ENCODE data around the gene CXCL8. TPM values are rescaled to one million over a fixed set of nuclear protein-coding genes. Genes with fewer than 3 reads are reported as not detected.
"Not testable (repeated sequence)": the region's sequence is repeated elsewhere in the genome, so short reads cannot be mapped to it uniquely, and the experiment has no call there.

Gene CXCL8
- total RNA-seq (2014; rRNA removed; shearing (Covaris generic)), result 19.7 and 26.4 TPM in 2 replicates

GRCh38 chr4:73740353-73740778 lies at the start of gene CXCL8:
Gene CXCL8, plus strand, starts transcription at chr4:73740569. Its CDS starts 90 bp downstream, at chr4:73740659.
- H3K9me3 ChIP-seq (replicated peaks), result no peaks in the 10 kb centered on the region
- peaks cover 4% of the 10 kb centered on the region; the same call in 1 of the 2 replicates for H3K36me3 ChIP-seq
- no peak within 1 kb of the TSS for H3K4me3 ChIP-seq
- peak; percentile 73 to 80 for DNase-seq (ENCODE audit: low read depth in 1 of 2, low spot score in 2 of 2)
- peaks cover 7% of the 10 kb centered on the region for H3K4me1 ChIP-seq (replicated peaks)
- peak within 1 kb of the TSS; percentile 25; the same call in 1 of the 2 replicates for H3K27ac ChIP-seq
- H3K27me3 ChIP-seq (replicated peaks), result no peaks in the 10 kb centered on the region

GRCh38 chr4:73691201-73691600 lies 49.2 kb upstream of the CXCL8 start:
- DNase-seq (ENCODE audit: low read depth in 1 of 2, low spot score in 2 of 2); H3K4me3 ChIP-seq; H3K9me3 ChIP-seq (replicated peaks); H3K27me3 ChIP-seq (replicated peaks); H3K27ac ChIP-seq; H3K36me3 ChIP-seq: not testable (repeated sequence)
- H3K4me1 ChIP-seq (replicated peaks), result peaks cover 46% of the 10 kb centered on the region

DNA sequence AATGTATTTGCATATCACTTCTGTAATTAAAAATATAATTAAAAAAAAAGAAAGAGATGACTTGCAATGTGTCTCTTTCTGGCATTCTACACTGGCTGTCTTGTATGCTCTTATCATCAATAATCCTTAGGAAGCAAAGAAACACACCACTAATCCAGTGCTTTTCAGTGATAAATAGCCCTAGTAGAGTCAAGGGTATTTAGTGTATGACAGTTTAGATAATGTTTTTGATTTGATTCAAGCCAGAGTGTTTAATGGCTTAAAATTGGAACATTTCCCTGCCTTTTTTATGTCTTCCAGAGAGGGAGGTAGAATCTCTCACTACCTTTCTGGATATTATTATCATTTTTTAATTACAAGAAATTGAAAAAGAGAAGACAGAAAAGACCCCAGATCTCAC lies 48.6 kb upstream of the CXCL8 start:
- peaks cover 40% of the 10 kb centered on the region for H3K4me1 ChIP-seq (replicated peaks)
- H3K9me3 ChIP-seq (replicated peaks), result no peaks in the 10 kb centered on the region
- no peaks in the 10 kb centered on the region for H3K27me3 ChIP-seq (replicated peaks)
- H3K4me3 ChIP-seq, result no peak overlapping the region
- no peak overlapping the region for H3K27ac ChIP-seq
- H3K36me3 ChIP-seq, result no peaks in the 10 kb centered on the region
- no peak for DNase-seq (ENCODE audit: low read depth in 1 of 2, low spot score in 2 of 2)

DNA sequence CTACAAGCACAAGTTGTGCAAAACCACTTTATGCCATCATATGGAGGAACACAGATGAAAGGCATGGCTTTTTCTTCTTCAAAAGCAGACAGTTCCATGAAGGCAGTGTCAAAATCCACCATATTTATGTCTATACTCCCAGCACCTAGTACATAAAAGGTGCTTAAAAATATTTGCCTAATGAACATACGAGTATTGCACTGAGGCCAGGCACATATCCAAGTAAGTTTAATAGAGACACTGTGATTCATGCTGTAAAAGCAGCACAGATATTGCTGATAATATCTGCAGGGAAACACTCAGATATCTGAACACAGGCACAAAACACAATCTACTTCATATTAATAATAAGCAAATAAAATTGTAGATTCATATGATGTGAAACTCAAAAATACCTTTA lies 48.1 kb upstream of the CXCL8 start:
- Histone ChIP-seq H3K4me1 (replicated peaks) (peaks cover 35% of the 10 kb centered on the region), H3K27ac (no peak overlapping the region), H3K36me3 (no peaks in the 10 kb centered on the region), H3K4me3 (no peak overlapping the region), H3K27me3 (replicated peaks) (no peaks in the 10 kb centered on the region), H3K9me3 (replicated peaks) (no peaks in the 10 kb centered on the region)
- DNase-seq (ENCODE audit: low read depth in 1 of 2, low spot score in 2 of 2), result no peak

GRCh38 chr4:73692701-73693100 lies 47.7 kb upstream of the CXCL8 start:
- DNase-seq (ENCODE audit: low read depth in 1 of 2, low spot score in 2 of 2), result no peak
- peaks cover 31% of the 10 kb centered on the region for H3K4me1 ChIP-seq (replicated peaks)
- H3K27ac ChIP-seq, result no peak overlapping the region
- no peaks in the 10 kb centered on the region for H3K27me3 ChIP-seq (replicated peaks)
- no peak overlapping the region for H3K4me3 ChIP-seq
- H3K36me3 ChIP-seq, result no peaks in the 10 kb centered on the region
- H3K9me3 ChIP-seq (replicated peaks), result no peaks in the 10 kb centered on the region

GRCh38 chr4:73693811-73694210 lies 46.6 kb upstream of the CXCL8 start:
- no peak overlapping the region for H3K27ac ChIP-seq

GRCh38 chr4:73698217-73698616 lies 42.2 kb upstream of the CXCL8 start:
- Histone ChIP-seq H3K36me3 (no peaks in the 10 kb centered on the region), H3K27me3 (replicated peaks) (no peaks in the 10 kb centered on the region), H3K4me3 (no peak overlapping the region), H3K4me1 (replicated peaks) (peaks cover 33% of the 10 kb centered on the region), H3K27ac (no peak overlapping the region), H3K9me3 (replicated peaks) (no peaks in the 10 kb centered on the region)
- peak; percentile 42 to 53 for DNase-seq (ENCODE audit: low read depth in 1 of 2, low spot score in 2 of 2)

More at GRCh38 chr4:73693811-73694210, 46.6 kb upstream of the CXCL8 start:
- DNase-seq (ENCODE audit: low read depth in 1 of 2, low spot score in 2 of 2), result no peak
- no peak overlapping the region for H3K4me3 ChIP-seq
- peaks cover 31% of the 10 kb centered on the region for H3K4me1 ChIP-seq (replicated peaks)
- no peaks in the 10 kb centered on the region for H3K27me3 ChIP-seq (replicated peaks)
- no peaks in the 10 kb centered on the region for H3K9me3 ChIP-seq (replicated peaks)
- H3K36me3 ChIP-seq, result no peaks in the 10 kb centered on the region

DNA sequence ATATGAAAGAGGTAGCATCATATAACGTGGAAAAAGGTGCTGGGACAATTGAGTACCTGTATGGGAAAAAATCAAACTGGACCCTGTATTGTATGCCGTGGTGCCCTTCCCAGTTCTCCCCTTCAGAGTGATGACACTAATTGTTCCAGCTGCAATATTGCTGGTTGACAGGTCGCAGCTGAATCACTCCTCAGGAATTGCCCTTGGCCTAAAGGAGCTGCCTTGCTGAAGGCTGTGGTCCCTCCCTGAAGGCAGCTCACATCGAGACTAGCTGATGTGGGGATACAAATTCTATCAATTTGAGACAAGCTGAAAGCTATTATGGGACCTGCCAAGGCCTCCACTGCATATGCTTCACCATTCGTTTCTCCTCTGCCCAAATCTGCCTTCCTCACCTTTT lies 39.3 kb upstream of the CXCL8 start:
- DNase-seq (ENCODE audit: low read depth in 1 of 2, low spot score in 2 of 2), result peak in 1 of 2 experiments; percentile 43
- no peaks in the 10 kb centered on the region for H3K9me3 ChIP-seq (replicated peaks)
- H3K27ac ChIP-seq, result no peak overlapping the region; the same call in 1 of the 2 replicates
- no peaks in the 10 kb centered on the region for H3K36me3 ChIP-seq
- H3K4me1 ChIP-seq (replicated peaks), result peaks cover 62% of the 10 kb centered on the region
- no peak overlapping the region for H3K4me3 ChIP-seq
- no peaks in the 10 kb centered on the region for H3K27me3 ChIP-seq (replicated peaks)

GRCh38 chr4:73702796-73703287 lies 37.5 kb upstream of the CXCL8 start:
- DNase-seq (ENCODE audit: low read depth in 1 of 2, low spot score in 2 of 2), result no peak
- H3K36me3 ChIP-seq, result no peaks in the 10 kb centered on the region
- H3K4me3 ChIP-seq, result no peak overlapping the region
- no peaks in the 10 kb centered on the region for H3K9me3 ChIP-seq (replicated peaks)
- H3K4me1 ChIP-seq (replicated peaks), result peaks cover 76% of the 10 kb centered on the region
- peak overlapping the region; percentile 99 for H3K27ac ChIP-seq
- no peaks in the 10 kb centered on the region for H3K27me3 ChIP-seq (replicated peaks)

GRCh38 chr4:73703320-73703719 lies 37.0 kb upstream of the CXCL8 start:
- Histone ChIP-seq H3K36me3 (no peaks in the 10 kb centered on the region), H3K9me3 (replicated peaks) (no peaks in the 10 kb centered on the region), H3K4me1 (replicated peaks) (peaks cover 76% of the 10 kb centered on the region), H3K4me3 (no peak overlapping the region), H3K27me3 (replicated peaks) (no peaks in the 10 kb centered on the region), H3K27ac (peak overlapping the region; percentile 99)
- DNase-seq (ENCODE audit: low read depth in 1 of 2, low spot score in 2 of 2), result no peak

GRCh38 chr4:73704314-73705055 lies 35.9 kb upstream of the CXCL8 start:
- Histone ChIP-seq H3K9me3 (replicated peaks) (no peaks in the 10 kb centered on the region), H3K4me3 (no peak overlapping the region), H3K4me1 (replicated peaks) (peaks cover 80% of the 10 kb centered on the region), H3K36me3 (no peaks in the 10 kb centered on the region), H3K27me3 (replicated peaks) (no peaks in the 10 kb centered on the region), H3K27ac (peak overlapping the region; percentile 99)
- peak; percentile 85 to 92 for DNase-seq (ENCODE audit: low read depth in 1 of 2, low spot score in 2 of 2)

DNA sequence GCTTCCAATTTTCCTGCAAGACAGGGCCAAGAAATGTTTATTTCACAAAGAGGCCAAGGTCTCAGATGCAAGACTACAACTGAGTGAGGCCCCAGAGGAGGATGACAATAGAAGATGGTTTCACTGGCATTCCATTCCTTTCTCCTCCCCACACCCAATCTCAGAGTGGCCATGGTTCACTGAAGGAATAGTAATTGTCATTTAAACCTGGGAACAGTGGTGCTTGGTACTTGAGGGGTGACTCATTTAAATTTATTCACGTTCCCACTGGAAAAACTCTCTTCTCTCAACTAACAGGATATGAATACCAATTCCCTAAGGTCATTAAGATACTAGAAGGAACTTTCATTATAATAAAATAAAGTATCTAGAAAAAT lies 35.3 kb upstream of the CXCL8 start:
- peaks cover 82% of the 10 kb centered on the region for H3K4me1 ChIP-seq (replicated peaks)
- no peaks in the 10 kb centered on the region for H3K36me3 ChIP-seq
- no peaks in the 10 kb centered on the region for H3K27me3 ChIP-seq (replicated peaks)
- peak overlapping the region; percentile 99 for H3K27ac ChIP-seq
- no peak overlapping the region for H3K4me3 ChIP-seq
- no peaks in the 10 kb centered on the region for H3K9me3 ChIP-seq (replicated peaks)
- peak in 1 of 2 experiments; percentile 80 for DNase-seq (ENCODE audit: low read depth in 1 of 2, low spot score in 2 of 2)

GRCh38 chr4:73705721-73706120 lies 34.6 kb upstream of the CXCL8 start:
- H3K27me3 ChIP-seq (replicated peaks), result no peaks in the 10 kb centered on the region
- H3K4me3 ChIP-seq, result no peak overlapping the region
- DNase-seq (ENCODE audit: low read depth in 1 of 2, low spot score in 2 of 2), result no peak
- H3K9me3 ChIP-seq (replicated peaks), result no peaks in the 10 kb centered on the region
- peak overlapping the region; percentile 99 for H3K27ac ChIP-seq
- no peaks in the 10 kb centered on the region for H3K36me3 ChIP-seq
- H3K4me1 ChIP-seq (replicated peaks), result peaks cover 82% of the 10 kb centered on the region

DNA sequence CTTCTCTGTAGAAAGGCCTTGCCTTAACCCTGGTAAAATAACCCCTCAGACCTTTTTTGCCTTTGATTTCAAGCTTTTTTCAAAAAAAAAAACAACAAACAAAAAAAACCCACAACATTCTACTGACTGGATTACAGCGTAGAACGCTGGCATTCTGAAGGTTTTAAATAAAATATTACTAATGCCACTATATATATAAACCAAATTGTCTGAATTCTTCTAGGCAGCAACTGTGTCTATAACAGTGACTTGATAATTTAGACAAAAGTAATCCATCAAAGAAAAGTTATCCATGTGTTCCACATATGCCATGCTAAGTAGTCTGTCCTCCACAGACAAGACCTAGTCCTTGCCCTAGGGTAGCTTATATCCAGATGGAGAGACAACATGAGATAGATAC lies 33.6 kb upstream of the CXCL8 start:
- H3K4me3 ChIP-seq, result no peak overlapping the region
- peaks cover 72% of the 10 kb centered on the region for H3K4me1 ChIP-seq (replicated peaks)
- no peaks in the 10 kb centered on the region for H3K36me3 ChIP-seq
- H3K27ac ChIP-seq, result peak overlapping the region; percentile 99
- H3K27me3 ChIP-seq (replicated peaks), result no peaks in the 10 kb centered on the region
- DNase-seq (ENCODE audit: low read depth in 1 of 2, low spot score in 2 of 2), result peak in 1 of 2 experiments; percentile 77
- H3K9me3 ChIP-seq (replicated peaks), result no peaks in the 10 kb centered on the region

All from SJSA1 (cell line).